GM18526 (cell line): ENCODE measurements around the gene SMIM1.

Source experiments
- POLR2A ChIP-seq: IDR thresholded peaks from 3 replicates; pipeline ENCODE4 v1.6.1; 2011; ENCODE audit not compliant: insufficient read length; ENCODE audit errors: extremely low read depth

The SMIM1 gene

DNA sequence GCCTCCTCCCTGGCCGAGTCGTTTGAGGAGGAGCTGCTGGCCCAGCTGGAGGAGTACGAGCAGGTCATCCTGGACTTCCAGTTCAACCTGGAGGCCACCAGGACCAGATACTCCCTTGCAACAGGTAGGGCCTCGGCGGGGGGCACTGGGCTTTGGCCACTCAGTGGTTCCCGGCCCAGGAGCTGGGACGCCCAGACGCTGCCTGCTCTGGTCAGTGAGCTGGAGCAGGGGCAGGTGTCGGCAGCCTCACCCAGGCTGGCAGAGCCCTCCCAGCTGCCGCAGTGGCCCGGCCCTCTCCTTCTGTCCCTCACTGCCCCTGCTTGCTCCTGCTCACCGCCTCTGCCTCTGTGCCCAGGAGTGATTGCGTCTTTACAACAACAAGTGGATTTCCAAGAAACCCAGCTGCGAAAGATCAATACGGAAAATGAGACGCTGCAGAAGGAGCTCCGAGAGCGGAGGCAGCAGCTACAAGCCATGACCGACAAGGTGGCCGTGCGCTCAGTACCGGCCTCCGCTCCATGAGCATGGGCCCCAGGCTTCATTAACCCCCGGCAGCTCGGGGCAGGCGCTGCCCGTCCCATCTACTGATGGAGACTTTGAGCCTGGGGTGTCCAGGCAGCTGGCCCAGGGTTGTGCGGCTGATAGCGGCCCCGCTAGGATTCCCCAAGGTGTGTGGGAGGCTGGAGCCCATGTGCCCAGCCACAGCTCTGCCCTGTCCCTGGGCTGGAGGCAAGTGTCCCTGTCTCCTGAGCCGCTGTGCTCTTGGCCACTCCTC is 9.0 kb upstream of the SMIM1 start:
- no peak for TF ChIP-seq POLR2A

- no peak for TF ChIP-seq POLR2A
These were observed 5.1 kb upstream of the SMIM1 start for GRCh38 chr1:3767328-3767925.

- TF ChIP-seq POLR2A: no peak
These were observed 3.6 kb upstream of the SMIM1 start for GRCh38 chr1:3768811-3769390.

DNA sequence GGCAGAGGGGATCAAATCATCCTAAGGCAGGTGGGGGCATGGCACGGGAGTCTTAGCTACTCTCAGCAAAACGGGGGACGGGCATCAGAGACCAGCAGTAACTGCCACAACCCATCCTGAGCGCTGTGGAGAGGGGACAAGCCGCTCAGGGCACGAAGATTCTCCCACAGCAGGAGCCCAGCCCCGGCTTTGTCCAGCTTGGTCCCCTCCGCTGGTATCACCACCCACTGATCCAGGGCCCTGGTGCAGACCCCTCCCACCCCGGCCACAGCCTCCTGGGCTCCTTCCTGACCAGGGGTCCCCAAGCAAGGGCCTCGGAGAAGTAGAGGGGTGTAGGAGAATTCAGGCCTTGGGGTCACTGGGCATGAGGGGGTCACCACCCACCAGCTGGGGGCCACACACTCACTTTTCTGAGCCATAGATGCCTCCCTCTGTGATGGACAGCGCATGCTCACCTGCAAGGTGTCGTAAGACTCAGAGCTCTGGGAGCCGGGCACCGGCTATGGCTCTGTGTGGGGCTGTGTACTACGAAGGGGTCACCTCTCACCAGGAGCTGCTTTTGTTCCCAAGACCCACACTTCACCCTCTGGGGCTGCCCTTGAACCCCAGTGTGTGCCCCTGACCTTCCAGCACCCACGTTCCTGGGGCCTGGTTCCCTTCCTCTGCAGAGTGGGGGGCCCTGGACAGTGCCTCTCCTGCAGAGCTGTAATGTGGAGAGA is 2.3 kb upstream of the SMIM1 start:
- TF ChIP-seq POLR2A: no peak

GRCh38 chr1:3771108-3772026 is 1.2 kb upstream of the SMIM1 start:
- no peak for TF ChIP-seq POLR2A

GRCh38 chr1:3772027-3772714 is 378 bp upstream of the SMIM1 start:
- TF ChIP-seq POLR2A: peak; percentile 56

GRCh38 chr1:3773572-3774275 is 1.2 kb downstream of the SMIM1 start:
- TF ChIP-seq POLR2A: no peak

DNA sequence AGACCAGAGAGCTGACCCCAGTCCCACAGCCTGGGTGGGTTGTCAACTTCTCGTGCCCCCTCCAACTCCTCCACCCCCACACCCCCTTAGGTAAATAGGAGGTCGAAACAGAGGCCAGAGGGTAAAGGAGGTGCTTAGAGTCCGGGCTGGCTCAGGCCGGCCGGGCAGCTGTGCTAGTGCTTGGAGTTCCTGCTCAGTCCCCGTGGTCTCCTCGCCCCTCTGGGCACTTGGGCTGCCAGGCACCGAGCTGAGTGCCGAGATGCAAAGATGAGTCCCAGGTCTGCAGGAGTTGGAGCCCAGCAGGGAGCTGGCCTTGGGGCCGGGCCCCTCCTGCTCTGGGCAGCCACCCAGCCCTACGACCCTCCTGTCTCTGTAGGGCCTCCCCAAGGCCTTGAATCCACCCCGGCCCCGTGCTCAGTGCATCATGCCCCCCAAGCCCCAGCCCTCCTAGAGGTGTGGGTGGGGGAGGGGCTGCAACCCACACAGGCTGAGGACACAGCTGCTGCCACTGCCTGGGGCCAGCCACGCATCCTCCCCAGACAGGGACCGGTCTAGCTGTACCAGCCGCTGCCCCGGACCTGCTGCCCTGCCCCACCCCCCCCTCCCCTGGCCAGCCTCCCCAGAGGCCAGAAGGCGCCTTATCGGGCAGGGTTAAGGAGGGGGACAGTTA is 1.9 kb downstream of the SMIM1 start:
- TF ChIP-seq POLR2A: no peak

GRCh38 chr1:3774946-3775489 is 2.5 kb downstream of the SMIM1 start:
- no peak for TF ChIP-seq POLR2A

- TF ChIP-seq POLR2A: no peak
These were observed 3.1 kb downstream of the SMIM1 start for GRCh38 chr1:3775490-3776230.

- TF ChIP-seq POLR2A: no peak
These were observed 3.8 kb downstream of the SMIM1 start for GRCh38 chr1:3776231-3776961.

GRCh38 chr1:3777078-3777547 is 4.6 kb downstream of the SMIM1 start:
- TF ChIP-seq POLR2A: no peak
